ENCODE data around the gene PTH1R. TPM values are rescaled to one million over a fixed set of nuclear protein-coding genes. Genes with fewer than 3 reads are reported as not detected.

The PTH1R gene
- total RNA-seq, 2 experiments from 2014 or later: not detected

GRCh38 chr3:46876313-46877300 is 914 bp upstream of the PTH1R start:
- CTCF ChIA-PET: interaction anchor here (1.0 kb wide), 1 partner anchor 10 kb away, joined by 4 read pairs; no protein-coding TSS in a partner anchor

DNA sequence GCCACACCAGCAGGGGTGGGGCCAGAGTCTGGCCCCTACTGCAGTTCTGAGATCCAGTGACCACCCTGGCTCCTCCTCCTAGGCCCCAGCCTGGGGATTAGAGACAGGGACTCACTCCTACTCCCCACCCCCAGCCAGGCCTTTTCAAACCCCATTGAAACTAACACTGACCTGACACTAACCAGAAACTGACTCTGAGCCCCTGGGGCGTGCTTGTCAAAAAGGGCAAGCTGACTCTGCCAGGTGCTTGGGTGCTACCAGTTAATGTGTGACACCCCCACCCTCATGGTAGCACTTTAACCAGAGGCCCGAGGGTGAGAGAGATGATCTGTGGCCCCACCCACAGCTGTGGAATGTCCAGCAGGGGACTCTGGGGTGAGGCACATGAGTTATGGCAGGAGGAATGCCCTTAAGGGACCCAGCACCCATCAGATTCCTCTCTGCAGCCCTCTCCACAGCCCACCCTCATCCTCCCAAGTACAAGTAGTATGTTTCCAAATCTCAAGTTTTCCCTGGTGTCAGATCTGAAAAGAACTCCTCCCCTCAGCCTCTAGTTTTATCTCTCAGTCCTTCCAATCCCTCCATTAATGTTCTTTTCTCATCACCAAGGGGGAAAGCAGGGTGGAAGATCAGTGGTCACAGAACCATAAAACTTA is 1.4 kb downstream of the PTH1R start:
- CTCF ChIA-PET: interaction anchor here (1.2 to 1.5 kb wide), 2 partner anchors 12 kb away, joined by 3 to 4 read pairs; no protein-coding TSS in a partner anchor
- POLR2A ChIA-PET: no interaction called here

More at GRCh38 chr3:46876313-46877300, 914 bp upstream of the PTH1R start:
- POLR2A ChIA-PET: no interaction called here

GRCh38 chr3:46880884-46881595 is 3.5 kb downstream of the PTH1R start:
- ChIA-PET CTCF (interaction anchor here (1.8 to 2.3 kb wide), 2 partner anchors 14 kb away, joined by 6 to 9 read pairs; no protein-coding TSS in a partner anchor), POLR2A (interaction anchor here (0.6 kb wide), 1 partner anchor 401 kb away, joined by 3 read pairs; no protein-coding TSS in a partner anchor)

DNA sequence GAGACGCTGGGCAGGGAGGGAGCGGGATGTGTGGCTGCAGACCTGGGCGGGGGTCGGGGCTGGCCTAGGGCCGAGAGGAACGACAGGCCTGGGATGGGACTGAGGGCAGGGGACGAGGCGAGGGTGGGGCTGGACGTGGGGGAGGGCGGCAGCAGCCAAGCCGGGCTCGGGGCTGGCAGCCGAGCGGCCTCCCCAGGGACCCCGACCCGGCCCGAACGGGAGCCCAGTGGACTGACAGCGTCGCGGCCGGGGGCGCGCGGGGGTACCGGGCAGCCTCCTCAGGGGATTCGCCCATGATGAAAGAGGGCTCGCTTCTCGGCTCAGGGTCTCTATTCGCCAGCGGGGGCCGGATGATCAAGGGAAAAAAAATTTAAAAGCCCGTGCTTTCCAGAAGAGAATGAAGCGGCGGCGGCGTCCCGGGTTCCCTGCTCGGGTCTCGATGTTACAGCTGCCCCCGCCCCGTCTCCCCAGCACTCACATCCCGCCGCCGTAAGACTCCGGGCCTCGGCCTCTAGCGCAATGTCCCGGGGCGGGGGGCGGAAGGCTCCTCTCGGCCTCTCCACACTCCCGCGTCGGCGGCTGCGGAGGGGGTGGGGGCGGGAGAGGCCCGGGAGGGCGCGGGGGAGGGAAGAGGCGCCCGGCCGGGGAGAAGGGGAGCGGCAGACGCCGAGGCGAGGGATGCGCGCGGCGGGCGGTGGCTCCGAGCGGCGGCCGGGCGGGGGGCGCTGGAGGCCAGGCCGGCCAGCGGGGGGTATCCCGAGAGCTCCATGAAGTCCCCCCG is 4.3 kb downstream of the PTH1R start:
- POLR2A ChIA-PET: interaction anchor here (0.6 kb wide), 1 partner anchor 400 kb away, joined by 3 read pairs; no protein-coding TSS in a partner anchor
- CTCF ChIA-PET: interaction anchor here (1.8 to 2.3 kb wide), 2 partner anchors 13 to 14 kb away, joined by 6 to 9 read pairs; no protein-coding TSS in a partner anchor

- POLR2A ChIA-PET: no interaction called here
- CTCF ChIA-PET: interaction anchor here (2.3 kb wide), 1 partner anchor 13 kb away, joined by 9 read pairs; no protein-coding TSS in a partner anchor
Observed at GRCh38 chr3:46882377-46883053, 5.0 kb downstream of the PTH1R start.

- CTCF ChIA-PET: no interaction called here
Observed at GRCh38 chr3:46883054-46883829, 5.7 kb downstream of the PTH1R start.

DNA sequence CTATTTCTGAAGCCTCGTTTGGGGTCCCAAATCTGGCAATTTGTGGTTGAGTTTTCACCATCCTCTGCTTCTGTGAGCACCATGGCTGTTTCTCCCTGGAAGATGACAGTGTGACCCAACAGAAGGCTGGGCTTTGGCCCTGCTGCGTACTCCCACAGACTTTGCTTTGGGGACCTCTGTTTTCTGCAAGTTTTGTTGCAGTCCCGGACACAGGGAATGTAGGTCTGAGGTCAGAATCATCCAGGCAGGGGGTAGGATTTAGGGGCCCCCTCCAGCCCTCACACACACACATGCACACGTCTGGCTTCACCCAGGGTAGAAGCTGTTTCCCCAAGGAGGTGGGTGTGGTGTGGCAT is 6.3 kb downstream of the PTH1R start:
- ChIA-PET POLR2A (no interaction called here), CTCF (no interaction called here)

More at GRCh38 chr3:46883054-46883829, 5.7 kb downstream of the PTH1R start:
- POLR2A ChIA-PET: no interaction called here

DNA sequence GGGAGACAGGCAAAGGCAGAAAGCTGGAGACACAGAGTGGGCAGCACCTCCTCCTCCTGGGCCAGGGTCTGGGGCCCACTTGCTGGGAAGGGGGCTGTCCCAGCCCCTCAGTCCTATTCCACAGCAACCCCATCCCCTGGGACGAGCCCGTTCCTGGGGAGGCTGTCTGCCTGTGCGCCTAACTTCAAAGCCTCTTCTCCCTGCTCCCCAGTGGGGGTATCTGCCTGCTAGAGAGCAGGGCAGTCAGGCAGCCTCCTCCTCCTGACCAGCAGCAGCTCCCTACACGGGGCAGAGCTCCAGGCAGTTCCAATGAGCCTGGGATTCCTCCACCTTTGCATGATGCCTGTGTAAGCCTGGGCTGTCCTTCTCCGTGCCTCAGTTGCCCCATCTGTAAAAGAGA is 6.9 kb downstream of the PTH1R start:
- POLR2A ChIA-PET: no interaction called here

GRCh38 chr3:46884929-46885328 is 7.4 kb downstream of the PTH1R start:
- ChIA-PET POLR2A (no interaction called here), CTCF (interaction anchor here (3.0 kb wide), 1 partner anchor 10 kb away, joined by 10 read pairs; no protein-coding TSS in a partner anchor)

More for the DNA sequence above, 6.9 kb downstream of the PTH1R start:
- CTCF ChIA-PET: interaction anchor here (3.0 kb wide), 1 partner anchor 11 kb away, joined by 10 read pairs; no protein-coding TSS in a partner anchor

GRCh38 chr3:46885612-46886011 is 8.1 kb downstream of the PTH1R start:
- ChIA-PET POLR2A (no interaction called here), CTCF (interaction anchor here (0.9 to 3.0 kb wide), 2 partner anchors 10 to 18 kb away, joined by 3 to 10 read pairs; no protein-coding TSS in a partner anchor)

GRCh38 chr3:46887980-46888494 is 10.5 kb downstream of the PTH1R start:
- CTCF ChIA-PET: interaction anchor here (1.0 to 2.7 kb wide), 3 partner anchors 21 to 51 kb away, joined by 3 to 8 read pairs (median 4); no protein-coding TSS in a partner anchor

GRCh38 chr3:46888705-46889104 is 11.2 kb downstream of the PTH1R start:
- ChIA-PET CTCF (interaction anchor here (1.3 to 2.7 kb wide), 3 partner anchors 22 to 186 kb away, joined by 3 to 8 read pairs (median 3); no protein-coding TSS in a partner anchor), POLR2A (no interaction called here)

More at GRCh38 chr3:46887980-46888494, 10.5 kb downstream of the PTH1R start:
- POLR2A ChIA-PET: no interaction called here

DNA sequence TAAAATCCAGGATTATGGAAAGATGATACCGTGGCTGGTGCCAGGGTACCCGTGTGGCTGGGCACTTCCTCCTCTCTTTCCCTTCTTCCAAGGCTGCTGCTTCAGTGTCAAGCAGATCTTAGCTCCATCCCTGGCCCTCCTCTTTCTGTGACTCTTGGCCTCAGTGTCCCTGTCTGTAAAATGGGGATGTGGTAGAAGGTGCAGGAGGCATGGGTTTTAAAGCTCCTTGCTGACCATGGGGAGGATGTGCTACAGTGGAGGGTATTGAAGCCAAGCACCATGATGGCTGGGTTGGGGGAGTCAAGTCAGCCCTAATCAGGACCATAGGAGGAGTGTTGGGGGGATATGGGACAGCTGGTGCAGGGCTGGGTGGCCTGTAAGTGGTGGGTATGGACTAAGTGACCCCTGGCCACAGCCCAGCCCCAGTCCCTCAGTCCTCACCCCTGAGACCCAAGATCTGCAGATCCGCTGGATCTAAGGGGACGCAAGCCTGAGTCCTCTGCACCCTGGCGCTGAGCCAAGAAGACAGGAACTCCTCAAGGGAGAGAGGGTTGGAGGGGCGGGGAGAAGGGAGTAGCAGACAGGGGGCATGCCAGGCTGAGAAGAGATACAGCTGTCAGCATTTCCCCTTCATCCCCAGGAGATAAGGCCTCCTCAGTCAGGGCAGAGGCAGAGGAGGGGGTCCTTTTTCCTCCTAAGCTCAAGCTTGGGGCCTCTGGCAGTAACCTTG is 12.0 kb downstream of the PTH1R start:
- CTCF ChIA-PET: interaction anchor here (1.3 to 2.7 kb wide), 4 partner anchors 22 to 406 kb away, joined by 3 to 8 read pairs (median 4); no protein-coding TSS in a partner anchor
- POLR2A ChIA-PET: no interaction called here

DNA sequence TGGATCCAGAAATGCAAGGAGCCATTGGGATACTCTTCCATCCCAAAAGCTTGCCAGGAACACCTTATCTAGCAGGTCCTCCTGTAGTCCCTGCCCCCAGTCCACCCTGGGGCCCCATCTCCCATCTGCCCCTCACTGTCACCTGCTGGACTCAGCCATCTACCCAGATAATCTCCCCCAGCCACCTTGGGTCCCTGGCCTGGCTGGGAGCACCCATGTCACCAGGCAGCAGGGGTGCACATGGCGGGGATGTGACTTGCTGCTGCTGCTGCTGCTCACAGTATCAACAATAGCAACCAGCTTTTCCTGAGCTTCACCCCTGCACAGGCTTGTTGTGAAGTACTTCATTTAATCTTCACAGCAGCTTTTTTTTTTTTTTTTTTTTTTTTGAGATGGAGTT is 12.6 kb downstream of the PTH1R start:
- ChIA-PET POLR2A (interaction anchor here (0.7 kb wide), 1 partner anchor 82 kb away, joined by 8 read pairs; no protein-coding TSS in a partner anchor), CTCF (interaction anchor here (1.1 to 2.7 kb wide), 5 partner anchors 12 to 406 kb away, joined by 3 to 8 read pairs (median 4); no protein-coding TSS in a partner anchor)

DNA sequence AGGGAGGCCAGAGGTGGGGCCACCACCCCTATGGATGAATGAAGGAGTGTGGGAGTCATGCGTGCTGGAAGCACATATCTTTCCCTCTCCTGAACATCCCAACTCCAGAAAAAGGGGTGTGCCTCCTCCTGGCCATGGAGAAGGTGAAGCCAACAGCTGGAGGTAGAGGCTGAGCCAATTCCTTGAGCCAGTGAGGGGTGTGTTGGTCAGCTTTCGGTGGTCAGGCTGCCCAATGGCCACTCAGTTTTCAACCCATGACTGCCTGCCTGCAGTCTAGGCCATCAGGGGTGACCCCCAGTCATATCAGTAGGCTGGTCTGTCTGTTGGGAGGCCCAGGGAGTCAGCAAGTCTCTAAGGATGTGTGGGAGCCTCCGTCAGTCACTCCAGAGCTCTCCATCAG is 13.6 kb downstream of the PTH1R start:
- POLR2A ChIA-PET: no interaction called here

More for the DNA sequence above, 13.6 kb downstream of the PTH1R start:
- CTCF ChIA-PET: interaction anchor here (1.1 to 1.8 kb wide), 2 partner anchors 13 to 407 kb away, joined by 4 read pairs; no protein-coding TSS in a partner anchor
